Hematopoietic multipotent progenitor cell treated with erythropoietin and hydrocortisone succinate and interleukin-3 and kit ligand, for 6 days (in vitro differentiated cells): ENCODE data around the gene PROSER3.

ENCODE experiments used
- DNase-seq: peaks from one replicate; pipeline ENCODE4 v3.0.0-alpha.2; 2015

Gene PROSER3

GRCh38 chr19:35757749-35758608 is at the start of gene PROSER3:
TSS of gene PROSER3 (plus strand) at chr19:35758176. CDS start at chr19:35758216, 40 bp downstream.
- peak; percentile 99 for DNase-seq

- no peak for DNase-seq
Observed at GRCh38 chr19:35708391-35708790, 49.6 kb upstream of the PROSER3 start.

DNA sequence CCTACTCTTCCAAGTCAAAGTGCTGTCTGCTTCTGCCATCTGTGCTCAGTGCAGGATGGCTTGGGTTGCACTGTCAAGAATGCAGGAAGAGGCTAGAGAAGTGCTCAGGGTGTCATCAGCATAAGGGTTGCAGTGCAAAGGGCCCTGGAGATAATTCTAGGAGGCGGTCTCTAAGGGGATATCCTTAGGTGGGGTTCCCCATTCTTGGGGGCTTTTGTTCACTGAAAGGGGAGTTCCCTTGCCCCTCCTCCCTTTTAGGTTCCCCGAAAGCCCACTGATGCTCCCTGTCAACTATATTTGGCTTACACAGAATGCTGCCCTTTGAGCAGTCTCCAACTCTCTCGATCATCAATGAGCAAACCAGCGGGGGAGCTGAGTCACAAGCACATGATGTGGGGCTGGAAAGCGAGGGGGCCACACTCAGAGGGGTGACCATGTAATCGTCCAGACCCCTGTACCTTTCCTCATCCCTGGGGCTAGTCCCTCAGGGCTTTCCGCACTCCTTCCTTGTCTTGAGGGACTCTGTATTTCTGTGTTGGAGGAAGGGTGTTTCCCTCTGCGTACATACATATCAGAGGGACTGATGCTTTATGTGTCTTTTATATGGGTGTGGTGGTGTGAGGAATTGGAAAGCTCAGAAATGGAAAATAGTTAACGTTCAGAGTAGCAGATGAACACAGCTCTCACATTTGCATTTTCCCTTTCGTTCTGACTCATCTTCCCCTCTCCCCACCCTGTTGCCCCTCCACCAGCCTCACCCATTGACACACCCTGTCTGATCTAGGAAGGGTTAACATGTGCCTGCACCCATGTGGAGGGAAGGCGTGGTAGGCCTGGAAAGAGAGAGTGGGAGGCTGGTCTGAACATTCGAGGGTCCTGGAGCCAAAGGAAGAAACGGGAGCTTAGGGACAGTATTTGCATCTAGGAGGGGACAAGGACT is 46.9 kb upstream of the PROSER3 start:
- peak; percentile 10 for DNase-seq

GRCh38 chr19:35712567-35713505 is 45.1 kb upstream of the PROSER3 start:
- peak; percentile 54 for DNase-seq

- DNase-seq, result no peak
Observed at GRCh38 chr19:35713506-35713850, 44.5 kb upstream of the PROSER3 start.

- DNase-seq, result peak; percentile 80
Observed at GRCh38 chr19:35713904-35714495, 44.0 kb upstream of the PROSER3 start.

- DNase-seq, result peak; percentile 55
Observed at GRCh38 chr19:35714601-35715354, 43.2 kb upstream of the PROSER3 start.

DNA sequence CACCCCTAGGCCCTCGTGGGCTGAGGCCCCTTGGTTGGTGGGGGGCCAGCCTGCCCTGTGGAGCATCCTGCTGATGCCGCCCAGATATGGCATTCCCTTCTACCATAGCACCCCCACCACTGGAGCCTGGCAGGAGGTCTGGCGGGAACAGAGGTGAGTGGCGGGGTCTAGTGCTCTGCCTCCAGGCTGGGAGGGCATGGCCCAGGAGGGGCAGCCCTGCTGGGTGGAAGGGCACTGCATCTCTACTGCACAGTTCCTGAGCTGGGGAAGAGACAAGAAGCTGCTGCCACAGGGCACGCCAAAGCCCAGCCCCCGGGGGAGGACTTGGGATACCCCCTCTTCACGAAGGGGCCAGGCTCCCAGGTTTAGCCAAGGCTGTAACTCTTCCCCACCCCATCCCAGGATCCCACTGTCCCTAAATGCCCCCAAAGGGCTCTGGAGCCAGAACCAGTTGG is 42.6 kb upstream of the PROSER3 start:
- no peak for DNase-seq

DNA sequence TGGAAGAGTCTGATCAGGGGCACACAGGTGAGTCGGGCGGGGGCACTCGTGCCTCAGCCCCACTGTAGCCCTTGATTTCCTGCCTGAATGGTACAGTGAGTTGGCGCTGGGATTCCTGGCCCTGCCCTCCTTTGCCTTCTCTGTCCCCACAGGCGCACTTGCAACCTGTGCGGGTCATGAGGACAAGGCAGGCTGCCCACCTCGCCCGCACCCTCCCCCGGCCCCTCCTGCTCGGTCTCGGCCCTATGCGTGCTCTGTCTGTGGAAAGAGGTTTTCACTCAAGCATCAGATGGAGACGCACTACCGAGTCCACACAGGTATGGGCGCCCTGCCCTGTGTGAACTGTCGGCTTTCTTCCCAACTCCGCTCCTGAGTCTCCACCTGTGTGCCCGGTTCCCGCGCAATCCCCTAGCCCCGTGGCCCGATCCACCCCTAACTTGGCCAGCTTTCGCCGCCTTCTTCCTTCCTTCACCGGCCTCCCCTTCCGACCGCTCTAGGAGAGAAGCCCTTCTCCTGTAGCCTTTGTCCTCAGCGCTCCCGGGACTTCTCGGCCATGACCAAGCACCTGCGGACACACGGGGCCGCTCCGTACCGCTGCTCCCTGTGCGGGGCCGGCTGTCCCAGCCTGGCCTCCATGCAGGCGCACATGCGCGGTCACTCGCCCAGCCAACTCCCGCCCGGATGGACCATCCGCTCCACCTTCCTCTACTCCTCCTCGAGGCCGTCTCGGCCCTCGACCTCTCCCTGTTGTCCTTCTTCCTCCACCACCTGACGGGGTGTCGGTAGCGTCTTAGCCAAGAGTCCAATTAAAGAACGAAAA is 41.8 kb upstream of the PROSER3 start:
- peak; percentile 27 for DNase-seq

DNA sequence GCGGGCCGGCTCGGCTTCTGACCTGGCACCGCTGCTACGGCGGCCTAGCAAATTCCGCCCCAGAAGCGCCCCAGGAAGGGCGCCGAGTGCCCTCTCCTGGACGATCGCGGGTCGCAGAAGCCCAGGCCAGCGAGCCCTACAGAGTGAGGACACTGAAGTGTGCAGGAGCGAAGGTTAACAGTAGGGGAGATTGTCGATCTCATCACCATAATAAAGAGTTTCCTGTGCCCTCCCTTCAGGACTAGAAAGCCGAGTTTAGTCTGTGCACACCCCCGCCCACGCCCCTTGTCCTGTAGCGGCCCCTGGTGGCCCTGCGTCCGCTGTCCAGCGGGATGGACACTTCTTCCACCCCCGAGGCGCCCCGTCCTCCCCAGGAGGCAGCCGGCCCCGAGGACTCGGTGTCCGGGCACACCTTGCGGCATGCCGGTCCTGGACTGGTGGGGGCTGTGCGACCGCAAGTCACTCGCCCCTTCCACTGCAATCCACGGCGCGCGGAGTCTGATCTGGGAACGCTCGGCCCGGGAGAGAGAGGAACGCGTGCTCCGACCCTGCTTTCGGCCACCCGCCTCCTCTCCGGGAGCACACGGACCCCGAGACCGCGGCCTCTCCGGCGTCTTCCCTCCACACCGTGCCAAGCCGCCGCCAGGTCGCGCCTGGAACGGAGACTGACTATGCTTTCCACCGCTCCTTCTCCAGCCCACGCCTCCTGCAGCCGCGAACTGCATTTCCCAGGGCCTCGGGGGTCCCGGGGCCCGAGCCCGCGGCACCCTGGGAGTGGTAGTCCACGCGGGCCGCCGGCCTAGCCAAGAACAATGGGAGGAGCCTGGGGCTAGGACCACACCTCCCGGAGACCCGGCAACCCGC is 40.9 kb upstream of the PROSER3 start:
- peak; percentile 98 for DNase-seq

DNA sequence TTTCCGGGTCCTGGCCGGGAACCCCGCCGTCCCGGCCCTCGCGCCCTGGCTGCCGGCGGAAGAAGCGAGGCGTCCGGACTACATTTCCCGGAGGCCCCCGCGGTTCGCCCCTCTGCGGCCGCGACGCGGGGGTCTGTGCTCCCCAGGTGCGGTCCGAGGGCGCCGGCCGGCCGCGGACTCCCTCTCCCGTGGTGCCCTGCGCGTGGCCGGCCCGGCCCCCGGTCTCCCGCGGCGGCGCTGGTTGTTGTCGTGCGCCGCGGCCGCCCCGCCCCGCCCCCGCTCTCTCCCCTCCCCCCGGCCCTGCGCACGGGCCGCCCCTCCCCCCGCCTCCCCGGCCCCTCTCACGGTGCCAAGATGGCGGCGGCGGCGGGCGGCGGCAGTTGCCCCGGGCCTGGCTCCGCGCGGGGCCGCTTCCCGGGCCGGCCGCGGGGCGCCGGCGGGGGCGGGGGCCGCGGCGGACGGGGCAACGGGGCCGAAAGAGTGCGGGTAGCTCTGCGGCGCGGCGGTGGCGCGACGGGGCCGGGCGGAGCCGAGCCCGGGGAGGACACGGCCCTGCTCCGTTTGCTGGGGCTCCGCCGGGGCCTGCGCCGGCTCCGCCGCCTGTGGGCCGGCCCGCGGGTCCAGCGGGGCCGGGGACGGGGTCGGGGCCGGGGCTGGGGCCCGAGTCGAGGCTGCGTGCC is 40.2 kb upstream of the PROSER3 start, which contains the start of gene KMT2B:
Gene KMT2B (plus strand): TSS at position 339 of the 680 bp plus-strand sequence. CDS start 16 bp downstream, at position 355.
- DNase-seq, result no peak

DNA sequence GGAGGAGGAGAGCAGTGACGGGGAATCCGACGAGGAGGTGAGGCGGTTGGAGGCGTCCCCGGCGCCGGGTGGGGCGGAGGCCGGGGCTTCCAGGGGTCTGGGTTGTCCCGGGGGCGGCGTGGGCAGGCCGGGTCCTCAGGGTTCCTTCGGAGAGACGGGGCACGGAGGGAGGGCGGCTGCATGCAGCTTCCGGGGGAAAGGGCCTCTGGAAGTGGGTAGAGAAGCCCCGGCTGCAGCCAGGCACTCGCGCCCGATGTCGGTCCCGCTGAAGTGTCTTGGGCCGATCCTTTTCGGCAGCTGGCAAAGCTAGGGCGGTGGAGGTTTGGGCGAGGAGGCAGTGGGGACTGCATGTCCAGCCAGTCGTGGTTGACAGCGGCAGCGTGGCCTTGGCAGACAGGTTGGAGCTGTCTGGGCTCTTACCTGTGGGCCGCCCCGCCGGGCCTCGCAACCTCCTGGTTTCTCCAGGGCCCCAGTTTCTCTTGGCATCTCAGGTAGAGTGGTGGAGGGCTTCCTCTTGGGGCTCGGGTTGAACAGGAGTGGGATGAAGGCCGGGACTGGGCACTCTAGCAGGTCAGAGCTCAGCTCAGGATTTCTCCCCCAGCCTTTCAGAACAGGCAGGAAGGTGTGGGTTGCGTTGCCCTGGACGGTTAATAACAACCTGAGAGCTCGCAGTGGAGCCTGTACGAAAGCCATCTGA is 39.5 kb upstream of the PROSER3 start:
- DNase-seq, result peak; percentile 44

GRCh38 chr19:35719402-35720162 is 38.4 kb upstream of the PROSER3 start:
- DNase-seq, result no peak

- no peak for DNase-seq
Observed at GRCh38 chr19:35720163-35720524, 37.8 kb upstream of the PROSER3 start.

- DNase-seq, result no peak
Observed at GRCh38 chr19:35720648-35721047, 37.3 kb upstream of the PROSER3 start.

DNA sequence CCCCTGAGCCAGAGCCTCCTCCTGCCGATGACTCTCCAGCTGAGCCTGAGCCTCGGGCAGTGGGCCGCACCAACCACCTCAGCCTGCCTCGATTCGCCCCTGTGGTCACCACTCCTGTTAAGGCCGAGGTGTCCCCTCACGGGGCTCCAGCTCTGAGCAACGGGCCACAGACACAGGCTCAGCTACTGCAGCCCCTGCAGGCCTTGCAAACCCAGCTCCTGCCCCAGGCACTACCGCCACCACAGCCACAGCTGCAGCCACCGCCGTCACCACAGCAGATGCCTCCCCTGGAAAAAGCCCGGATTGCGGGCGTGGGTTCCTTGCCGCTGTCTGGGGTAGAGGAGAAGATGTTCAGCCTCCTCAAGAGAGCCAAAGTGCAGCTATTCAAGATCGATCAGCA is 36.6 kb upstream of the PROSER3 start:
- no peak for DNase-seq

GRCh38 chr19:35722461-35722860 is 35.5 kb upstream of the PROSER3 start:
- DNase-seq, result no peak
